ENCODE measurements around the gene UNCX. TPM values are rescaled to one million over a fixed set of nuclear protein-coding genes. Genes with fewer than 3 reads are reported as not detected.

The UNCX gene
- polyA plus RNA-seq, 1 experiment, result not detected

- Histone ChIP-seq H3K36me3 (ENCODE audit: control insufficient read depth, insufficient read depth, low read length) (no peaks in the 10 kb centered on the region), H3K27me3 (ENCODE audit: control insufficient read depth, insufficient read depth, low read length) (no peaks in the 10 kb centered on the region; the same call in 1 of the 2 replicates), H3K4me3 (ENCODE audit: low read depth, low read length) (no peak overlapping the region)
- DNase-seq (ENCODE audit: low read depth), result no peak
- TF ChIP-seq CTCF (IDR thresholded peaks at IDR 0.05; ENCODE audit: insufficient read depth, low read depth, low read length), result no peak
- CTCF ChIA-PET, result no interaction called here
- POLR2A ChIA-PET, result no interaction called here
Observed at GRCh38 chr7:1274121-1274875, 41.6 kb downstream of the UNCX start.

GRCh38 chr7:1274876-1275375 is 42.3 kb downstream of the UNCX start:
- Histone ChIP-seq H3K27me3 (ENCODE audit: control insufficient read depth, insufficient read depth, low read length) (no peaks in the 10 kb centered on the region), H3K4me3 (ENCODE audit: low read depth, low read length) (no peak overlapping the region), H3K36me3 (ENCODE audit: control insufficient read depth, insufficient read depth, low read length) (no peaks in the 10 kb centered on the region)
- no peak for DNase-seq (ENCODE audit: low read depth)
- ChIA-PET POLR2A (no interaction called here), CTCF (no interaction called here)
- no peak for TF ChIP-seq CTCF (IDR thresholded peaks at IDR 0.05; ENCODE audit: insufficient read depth, low read depth, low read length)

GRCh38 chr7:1275451-1276381 is 43.0 kb downstream of the UNCX start:
- H3K27me3 ChIP-seq (ENCODE audit: control insufficient read depth, insufficient read depth, low read length), result no peaks in the 10 kb centered on the region

GRCh38 chr7:1276626-1277175 is 44.0 kb downstream of the UNCX start:
- Histone ChIP-seq H3K27me3 (ENCODE audit: control insufficient read depth, insufficient read depth, low read length) (no peaks in the 10 kb centered on the region), H3K4me3 (ENCODE audit: low read depth, low read length) (no peak overlapping the region), H3K36me3 (ENCODE audit: control insufficient read depth, insufficient read depth, low read length) (no peaks in the 10 kb centered on the region)
- DNase-seq (ENCODE audit: low read depth), result no peak
- no peak for TF ChIP-seq CTCF (IDR thresholded peaks at IDR 0.05; ENCODE audit: insufficient read depth, low read depth, low read length)
- ChIA-PET CTCF (no interaction called here), POLR2A (no interaction called here)

More at GRCh38 chr7:1275451-1276381, 43.0 kb downstream of the UNCX start:
- POLR2A ChIA-PET, result no interaction called here
- TF ChIP-seq CTCF (IDR thresholded peaks at IDR 0.05; ENCODE audit: insufficient read depth, low read depth, low read length), result no peak
- CTCF ChIA-PET, result no interaction called here
- no peak for DNase-seq (ENCODE audit: low read depth)
- Histone ChIP-seq H3K4me3 (ENCODE audit: low read depth, low read length) (no peak overlapping the region), H3K36me3 (ENCODE audit: control insufficient read depth, insufficient read depth, low read length) (no peaks in the 10 kb centered on the region)

- Histone ChIP-seq H3K27me3 (ENCODE audit: control insufficient read depth, insufficient read depth, low read length) (no peaks in the 10 kb centered on the region), H3K36me3 (ENCODE audit: control insufficient read depth, insufficient read depth, low read length) (no peaks in the 10 kb centered on the region), H3K4me3 (ENCODE audit: low read depth, low read length) (no peak overlapping the region)
- POLR2A ChIA-PET, result no interaction called here
- no peak for TF ChIP-seq CTCF (IDR thresholded peaks at IDR 0.05; ENCODE audit: insufficient read depth, low read depth, low read length)
- CTCF ChIA-PET, result no interaction called here
- DNase-seq (ENCODE audit: low read depth), result no peak
Observed at GRCh38 chr7:1278543-1278942, 45.9 kb downstream of the UNCX start.

Measured in BJ (cell line).